GM18499 (cell line): ENCODE results near the gene PFKFB3.

ENCODE experiments used
- ATAC-seq: cut with Tn5 transposase; IDR thresholded peaks from one replicate; pipeline ENCODE4 v1.9.1; 2021; ENCODE audit warnings: moderate number of reproducible peaks; ENCODE audit not compliant: insufficient read depth, unreplicated experiment

Gene PFKFB3

DNA sequence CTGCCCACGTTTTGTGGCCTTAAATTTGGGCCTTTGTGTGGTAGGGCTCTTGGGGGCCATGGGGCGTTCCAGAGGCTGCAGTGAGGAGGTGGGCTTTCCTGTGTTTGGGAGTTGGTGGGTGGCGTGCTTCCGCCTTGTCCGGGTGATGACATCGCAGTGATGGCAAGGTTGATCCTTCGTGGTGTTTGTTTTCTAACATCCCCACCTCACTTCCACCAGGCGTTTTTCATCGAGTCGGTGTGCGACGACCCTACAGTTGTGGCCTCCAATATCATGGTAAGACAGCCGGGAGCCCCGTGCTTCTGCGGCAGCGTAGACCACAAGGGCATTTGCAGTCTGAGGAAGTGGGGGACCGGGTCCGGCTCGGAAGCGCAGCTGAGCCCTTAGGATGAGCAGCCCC is 14.2 kb downstream of the PFKFB3 start:
- no peak for ATAC-seq

DNA sequence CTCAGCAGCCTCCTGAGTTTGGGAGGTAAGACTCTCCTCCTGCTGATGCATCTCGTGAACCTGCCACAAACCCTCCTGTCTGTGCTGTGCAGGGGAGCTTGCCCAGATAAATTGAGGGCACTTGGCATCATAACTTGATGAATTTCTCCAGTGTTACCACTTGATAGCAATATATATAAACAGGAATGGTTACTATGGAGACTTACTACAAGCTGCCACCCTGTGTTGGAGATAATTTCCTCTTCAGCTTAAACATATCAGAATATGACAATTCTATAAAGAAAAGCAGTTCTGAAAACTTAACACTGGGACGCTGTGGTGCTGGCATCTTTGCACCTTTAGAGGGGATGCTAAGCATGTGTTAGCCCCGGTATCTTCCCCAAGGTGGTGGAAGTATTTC is 14.9 kb downstream of the PFKFB3 start:
- ATAC-seq = no peak

GRCh38 chr10:6218692-6219493 is 16.2 kb downstream of the PFKFB3 start:
- ATAC-seq = no peak

DNA sequence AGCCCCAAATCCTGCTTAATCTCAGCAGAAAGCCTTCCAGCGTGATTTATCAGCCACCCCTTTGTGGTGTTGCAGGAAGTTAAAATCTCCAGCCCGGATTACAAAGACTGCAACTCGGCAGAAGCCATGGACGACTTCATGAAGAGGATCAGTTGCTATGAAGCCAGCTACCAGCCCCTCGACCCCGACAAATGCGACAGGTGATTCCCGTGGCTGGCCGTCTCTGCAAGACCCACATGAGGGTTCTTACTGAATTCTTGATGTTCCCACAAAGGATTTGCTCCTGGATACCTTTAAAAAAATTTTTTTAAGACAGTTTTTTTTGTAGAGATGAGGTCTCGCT is 16.7 kb downstream of the PFKFB3 start:
- ATAC-seq = no peak

- ATAC-seq = no peak
Measured at GRCh38 chr10:6220418-6221191, 17.9 kb downstream of the PFKFB3 start.

DNA sequence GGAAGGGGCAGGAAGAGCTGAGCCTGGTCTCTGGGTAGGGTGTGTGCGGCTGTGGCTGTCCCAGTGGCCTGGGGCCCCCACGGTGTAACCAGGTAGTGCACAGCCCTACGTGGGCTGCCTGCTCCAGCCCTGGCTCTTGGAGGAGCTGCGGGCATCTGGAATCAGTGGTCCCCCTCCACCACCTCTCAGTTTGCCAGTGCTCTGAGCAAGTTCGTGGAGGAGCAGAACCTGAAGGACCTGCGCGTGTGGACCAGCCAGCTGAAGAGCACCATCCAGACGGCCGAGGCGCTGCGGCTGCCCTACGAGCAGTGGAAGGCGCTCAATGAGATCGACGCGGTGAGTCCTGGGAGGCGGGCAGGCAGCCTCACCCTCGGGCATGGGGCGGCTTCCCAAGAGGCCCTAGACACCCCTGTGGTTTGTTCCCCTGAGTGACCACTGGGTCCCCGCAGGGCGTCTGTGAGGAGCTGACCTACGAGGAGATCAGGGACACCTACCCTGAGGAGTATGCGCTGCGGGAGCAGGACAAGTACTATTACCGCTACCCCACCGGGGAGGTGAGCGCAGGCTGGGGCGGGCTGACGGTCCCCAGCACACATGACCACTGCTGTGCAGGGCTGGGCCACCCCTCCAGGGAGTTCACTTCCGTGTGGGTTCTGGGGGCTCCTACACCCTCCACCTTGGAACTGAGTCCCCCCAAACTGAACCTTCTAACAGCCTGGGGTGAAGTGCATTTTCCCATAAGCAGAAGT is 18.6 kb downstream of the PFKFB3 start:
- ATAC-seq = no peak

DNA sequence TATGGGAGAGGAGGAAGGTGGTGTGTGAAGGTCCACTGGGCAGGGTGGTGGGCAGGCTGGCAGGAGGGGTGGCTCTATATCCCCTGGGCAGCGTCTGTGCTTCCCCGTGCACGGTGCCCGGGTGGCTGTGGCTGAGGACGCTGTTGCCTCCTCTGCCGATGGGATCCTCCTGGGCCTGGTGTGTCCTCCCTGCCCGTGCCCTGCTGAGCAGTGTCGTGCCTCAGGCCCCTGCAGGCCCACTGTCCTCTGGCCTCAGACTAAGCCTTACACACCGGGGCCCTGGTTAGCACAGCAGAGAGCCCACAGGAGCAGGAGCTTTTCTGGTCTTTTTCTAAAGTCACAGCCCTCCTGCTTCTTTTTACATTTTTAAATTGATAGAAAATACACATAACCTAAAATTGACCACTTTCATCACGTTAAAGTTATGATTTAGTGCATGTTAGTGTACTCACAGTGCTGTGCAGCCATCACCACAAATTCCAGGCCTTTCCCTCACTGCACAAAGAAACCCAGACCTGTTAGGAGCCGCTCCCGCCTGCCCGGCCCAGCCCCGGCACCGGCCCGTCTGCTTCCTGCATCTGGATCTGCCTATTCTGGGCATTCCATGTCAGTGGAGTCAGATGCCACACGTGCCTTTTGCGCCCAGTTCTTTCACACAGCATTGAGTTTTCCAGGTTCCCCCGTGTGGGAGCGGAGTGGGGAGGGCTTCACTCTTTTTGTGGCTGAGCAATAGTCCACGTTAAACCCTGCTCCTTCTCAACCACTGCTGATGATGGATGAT is 19.4 kb downstream of the PFKFB3 start:
- ATAC-seq = no peak

- no peak for ATAC-seq
Measured at GRCh38 chr10:6222755-6223154, 20.0 kb downstream of the PFKFB3 start.

- no peak for ATAC-seq
Measured at GRCh38 chr10:6223981-6224380, 21.2 kb downstream of the PFKFB3 start.

- ATAC-seq = no peak
Measured at GRCh38 chr10:6224781-6225180, 22.0 kb downstream of the PFKFB3 start.

GRCh38 chr10:6225263-6225814 is 22.6 kb downstream of the PFKFB3 start:
- ATAC-seq = no peak

DNA sequence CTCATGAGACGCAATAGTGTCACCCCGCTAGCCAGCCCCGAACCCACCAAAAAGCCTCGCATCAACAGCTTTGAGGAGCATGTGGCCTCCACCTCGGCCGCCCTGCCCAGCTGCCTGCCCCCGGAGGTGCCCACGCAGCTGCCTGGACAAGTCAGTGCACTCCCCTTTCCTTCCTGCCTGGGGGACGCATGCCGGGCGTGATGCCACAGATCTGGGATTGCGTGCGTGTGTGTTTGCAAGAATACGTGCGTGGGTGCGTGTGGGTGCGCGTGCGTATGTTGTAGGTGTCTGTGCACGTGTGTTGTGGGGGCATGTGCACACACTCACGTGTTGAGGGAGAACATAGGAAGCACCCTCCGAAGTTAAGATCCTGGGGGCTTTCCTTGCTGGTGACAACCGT is 23.5 kb downstream of the PFKFB3 start:
- no peak for ATAC-seq

- ATAC-seq = no peak
Measured at GRCh38 chr10:6227346-6227745, 24.6 kb downstream of the PFKFB3 start.

DNA sequence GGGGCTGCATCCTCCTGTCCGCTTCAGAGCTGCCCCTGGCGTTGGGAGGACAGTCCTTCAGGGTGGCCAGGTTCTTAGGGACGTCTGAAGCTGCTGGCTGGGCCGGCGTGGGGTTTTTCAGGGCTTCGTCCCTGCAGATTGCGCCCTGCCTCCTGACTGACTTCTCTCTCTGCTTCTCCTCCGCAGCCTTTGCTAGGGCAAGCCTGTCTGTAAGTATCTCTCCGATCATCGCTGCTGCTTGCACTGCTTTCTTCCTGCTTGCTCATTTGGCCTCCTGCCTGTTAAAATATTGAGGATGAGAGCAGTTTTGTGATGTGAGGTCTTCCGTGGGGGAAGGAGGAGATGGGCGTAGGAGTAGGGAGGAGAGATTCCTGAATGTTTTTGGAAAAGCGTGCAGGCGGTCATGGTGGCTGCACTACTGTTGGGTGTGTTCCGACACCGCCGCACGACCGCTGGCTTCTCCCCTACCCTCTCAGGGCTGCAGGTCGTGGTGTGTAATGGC is 25.3 kb downstream of the PFKFB3 start:
- ATAC-seq = no peak

GRCh38 chr10:6228647-6229046 is 25.9 kb downstream of the PFKFB3 start:
- no peak for ATAC-seq

- ATAC-seq = no peak
Measured at GRCh38 chr10:6229290-6229689, 26.6 kb downstream of the PFKFB3 start.

GRCh38 chr10:6229746-6230145 is 27.0 kb downstream of the PFKFB3 start:
- no peak for ATAC-seq

GRCh38 chr10:6230315-6230714 is 27.6 kb downstream of the PFKFB3 start:
- ATAC-seq = no peak

- no peak for ATAC-seq
Measured at GRCh38 chr10:6231146-6231545, 28.4 kb downstream of the PFKFB3 start.

DNA sequence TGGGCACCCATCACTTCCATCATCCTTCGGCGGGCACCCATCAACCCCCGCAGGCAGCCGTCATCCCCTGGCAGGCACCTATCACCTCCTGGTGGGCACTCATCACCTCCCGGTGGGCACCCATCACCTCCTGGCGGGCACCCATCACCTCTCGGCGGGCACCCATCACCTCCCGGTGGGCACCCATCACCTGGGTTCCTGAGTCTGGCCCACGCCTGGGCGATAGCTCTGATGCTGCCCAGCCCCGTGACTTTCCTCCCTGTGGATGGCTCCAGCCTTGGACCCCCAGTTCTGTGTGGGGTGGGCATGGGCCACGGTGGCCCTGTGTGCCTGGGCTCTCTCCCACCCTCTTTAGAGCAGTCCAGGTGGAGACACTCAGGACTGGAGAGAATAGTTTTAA is 29.0 kb downstream of the PFKFB3 start:
- no peak for ATAC-seq
